ENCODE measurements around the gene WNT4.

GRCh38 chr1:22177354-22178003, 34.6 kb upstream of the WNT4 start:
- TF ChIP-seq FOXM1 (IDR thresholded peaks at IDR 0.05; ENCODE audit: borderline replicate concordance) (no peak), ZNF384 (IDR thresholded peaks at IDR 0.05) (no peak), SUZ12 (IDR thresholded peaks at IDR 0.05) (no peak), PKNOX1 (IDR thresholded peaks at IDR 0.05) (no peak), SP1 (IDR thresholded peaks at IDR 0.05) (no peak), FOXA1 (IDR thresholded peaks at IDR 0.05) (no peak), ELF4 (IDR thresholded peaks at IDR 0.05) (no peak), BHLHE40 (IDR thresholded peaks at IDR 0.05; ENCODE audit: borderline replicate concordance) (no peak), HDGF (IDR thresholded peaks at IDR 0.05; ENCODE audit: borderline replicate concordance) (no peak), FOXK2 (IDR thresholded peaks at IDR 0.05) (no peak), NFRKB (IDR thresholded peaks at IDR 0.05) (no peak), TARDBP (IDR thresholded peaks at IDR 0.05) (no peak), L3MBTL2 (conservative IDR thresholded peaks at IDR 0.05) (no peak)

Measured in HEK293T (cell line).